ENCODE data around the gene TRPM3.

GRCh38 chr9:70533492-70533891 lies 587.9 kb downstream of the TRPM3 start:
- TF ChIP-seq CTCF (IDR thresholded peaks at IDR 0.05; ENCODE audit: low read depth, low read length, missing input control) (no peak), REST (IDR thresholded peaks at IDR 0.05) (no peak)

Data from liver (tissue), 2 donors.